Trophoblast cell (in vitro differentiated cells and primary cell): ENCODE data around the gene LIPF. TPM values are rescaled to one million over a fixed set of nuclear protein-coding genes. Genes with fewer than 3 reads are reported as not detected.

Source experiments
- DNase-seq, 2 donors: peaks; one replicate each; pipeline ENCODE4 v3.0.0-alpha.2; 2016
- H2AFZ ChIP-seq: 2 replicates; pipeline ENCODE4 v1.6.1; 2013; ENCODE audit warnings: low read length, moderate library complexity, mild to moderate bottlenecking; ENCODE audit not compliant: insufficient read depth, poor library complexity
- H2AK5ac ChIP-seq: 2 replicates; pipeline ENCODE4 v1.6.1; 2013; ENCODE audit warnings: mild to moderate bottlenecking, low read length
- H2BK120ac ChIP-seq: 2 replicates; pipeline ENCODE4 v1.6.1; 2013; ENCODE audit warnings: low read length, mild to moderate bottlenecking, moderate library complexity; ENCODE audit not compliant: insufficient read depth, poor library complexity
- H2BK12ac ChIP-seq: 2 replicates; pipeline ENCODE4 v1.6.1; 2013; ENCODE audit warnings: mild to moderate bottlenecking, low read length, moderate library complexity
- H2BK5ac ChIP-seq: 2 replicates; pipeline ENCODE4 v1.6.1; 2013; ENCODE audit warnings: low read length, low read depth, moderate library complexity, mild to moderate bottlenecking; ENCODE audit not compliant: poor library complexity
- H3K14ac ChIP-seq: 2 replicates; pipeline ENCODE4 v1.6.1; 2013; ENCODE audit warnings: mild to moderate bottlenecking, low read length
- H3K18ac ChIP-seq: 2 replicates; pipeline ENCODE4 v1.6.1; 2013; ENCODE audit warnings: mild to moderate bottlenecking, low read length
- H3K23ac ChIP-seq: 2 replicates; pipeline ENCODE4 v1.6.1; 2013; ENCODE audit warnings: low read length
- H3K27ac ChIP-seq: 2 replicates; pipeline ENCODE4 v1.5.1; 2013; ENCODE audit warnings: low read depth, mild to moderate bottlenecking, inconsistent platforms, low read length, moderate library complexity
- H3K27me3 ChIP-seq: 2 replicates; pipeline ENCODE4 v1.6.1; 2013; ENCODE audit warnings: inconsistent platforms, mild to moderate bottlenecking, low read length, moderate library complexity; ENCODE audit not compliant: insufficient read depth
- H3K36me3 ChIP-seq, 2 experiments: 1 replicate in 1 of 2; 2 replicates in 1 of 2; pipeline ENCODE4 v1.6.1; 2013; ENCODE audit warnings: low read length in 2 of 2, mild to moderate bottlenecking in 2 of 2, moderate library complexity in 1 of 2; ENCODE audit not compliant: insufficient read depth in 2 of 2, control insufficient read depth in 1 of 2
- H3K4ac ChIP-seq: 2 replicates; pipeline ENCODE4 v1.6.1; 2013; ENCODE audit warnings: low read depth, mild to moderate bottlenecking, low read length, moderate library complexity
- H3K4me1 ChIP-seq, 2 experiments: 1 replicate in 1 of 2; 2 replicates in 1 of 2; pipeline ENCODE4 v1.6.1; 2013; ENCODE audit warnings: low read length in 2 of 2, mild to moderate bottlenecking in 2 of 2, moderate library complexity in 1 of 2; ENCODE audit not compliant: insufficient read depth in 2 of 2, control insufficient read depth in 1 of 2
- H3K4me2 ChIP-seq: 2 replicates; pipeline ENCODE4 v1.6.1; 2013; ENCODE audit warnings: inconsistent platforms, mild to moderate bottlenecking, low read length, moderate library complexity
- H3K4me3 ChIP-seq: 2 replicates; pipeline ENCODE4 v1.5.1; 2013; ENCODE audit warnings: mild to moderate bottlenecking, low read depth, low read length, inconsistent platforms
- H3K79me1 ChIP-seq: one replicate; pipeline ENCODE4 v1.6.1; 2013; ENCODE audit warnings: low read length
- H3K79me2 ChIP-seq: 2 replicates; pipeline ENCODE4 v1.6.1; 2013; ENCODE audit warnings: low read length, mild to moderate bottlenecking; ENCODE audit not compliant: control insufficient read depth, insufficient read depth, poor library complexity
- H3K9ac ChIP-seq: 2 replicates; pipeline ENCODE4 v1.6.1; 2013; ENCODE audit warnings: mild to moderate bottlenecking, low read length
- H3K9me3 ChIP-seq: 2 replicates; pipeline ENCODE4 v1.6.1; 2013; ENCODE audit warnings: low read depth, mild to moderate bottlenecking, control low read depth, inconsistent platforms, low read length; ENCODE audit not compliant: insufficient read depth
- H4K12ac ChIP-seq: 2 replicates; pipeline ENCODE4 v1.6.1; 2013; ENCODE audit warnings: low read depth, mild to moderate bottlenecking, low read length, moderate library complexity
- H4K8ac ChIP-seq: 2 replicates; pipeline ENCODE4 v1.6.1; 2013; ENCODE audit warnings: low read depth, mild to moderate bottlenecking, low read length, moderate library complexity
- H4K91ac ChIP-seq: one replicate; pipeline ENCODE4 v1.6.1; 2013; ENCODE audit warnings: low read depth, mild to moderate bottlenecking, low read length, moderate library complexity
- WGBS: extraction: QIAGEN DNeasy Blood & Tissue Kit; methylation state at CpG from one replicate; pipeline ENCODE4 v1.1.7; 2013; ENCODE audit warnings: missing lambda C conversion rate; ENCODE audit not compliant: insufficient read length, insufficient coverage; ENCODE audit errors: extremely low coverage; 5-methylcytosine and 5-hydroxymethylcytosine counted together
- polyA plus RNA-seq: library from polyadenylated mRNA; stranded (reverse); fragments of 200-250 nt; gene quantifications from 2 replicates; pipeline ENCODE4 v1.2.3, GENCODE V29; 2013

Gene LIPF, protein sequence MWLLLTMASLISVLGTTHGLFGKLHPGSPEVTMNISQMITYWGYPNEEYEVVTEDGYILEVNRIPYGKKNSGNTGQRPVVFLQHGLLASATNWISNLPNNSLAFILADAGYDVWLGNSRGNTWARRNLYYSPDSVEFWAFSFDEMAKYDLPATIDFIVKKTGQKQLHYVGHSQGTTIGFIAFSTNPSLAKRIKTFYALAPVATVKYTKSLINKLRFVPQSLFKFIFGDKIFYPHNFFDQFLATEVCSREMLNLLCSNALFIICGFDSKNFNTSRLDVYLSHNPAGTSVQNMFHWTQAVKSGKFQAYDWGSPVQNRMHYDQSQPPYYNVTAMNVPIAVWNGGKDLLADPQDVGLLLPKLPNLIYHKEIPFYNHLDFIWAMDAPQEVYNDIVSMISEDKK
- not detected in 2 replicates for polyA plus RNA-seq

DNA sequence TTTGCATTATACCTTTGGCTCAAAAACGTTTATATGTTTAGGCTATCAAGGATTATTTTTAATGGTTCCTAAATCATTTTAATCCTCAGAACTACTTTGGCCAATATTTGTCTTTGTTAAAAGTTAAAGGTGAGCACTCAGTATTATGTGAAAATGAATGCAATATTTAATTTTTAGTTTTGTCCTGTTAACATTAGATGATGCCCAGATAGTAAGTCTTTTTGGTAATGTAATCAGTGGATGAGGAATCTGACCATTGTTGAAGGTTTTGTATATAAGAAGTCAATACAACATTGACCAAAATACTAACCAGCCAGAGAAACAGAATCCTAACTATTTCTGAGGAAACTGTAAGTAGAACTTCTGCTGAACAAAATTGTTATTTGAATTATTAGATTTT is at the start of gene LIPF:
Gene LIPF, plus strand, starts transcription at position 301 of the 400 bp plus-strand sequence. CDS start 2,856 bp downstream, outside the sequence.
- no peak within 1 kb of the TSS for H3K4me2 ChIP-seq
- DNase-seq, result no peak
- H4K8ac ChIP-seq, result no peak within 1 kb of the TSS
- no peak within 1 kb of the TSS for H2BK5ac ChIP-seq
- no peak within 1 kb of the TSS for H3K9ac ChIP-seq
- no peak within 1 kb of the TSS for H3K18ac ChIP-seq
- no peak within 1 kb of the TSS for H3K27ac ChIP-seq
- H3K9me3 ChIP-seq, result no peaks in the 10 kb centered on the region
- no peak within 1 kb of the TSS for H2BK120ac ChIP-seq
- H4K12ac ChIP-seq, result no peak within 1 kb of the TSS
- no peak within 1 kb of the TSS for H3K4me3 ChIP-seq
- no CpG with 5 or more reads among the region's 1 CpG for WGBS
- no peak within 1 kb of the TSS for H3K23ac ChIP-seq
- no peaks in the 10 kb centered on the region for H3K27me3 ChIP-seq
- H3K36me3 ChIP-seq, result no peaks in the 10 kb centered on the region
- no peak within 1 kb of the TSS for H2AFZ ChIP-seq
- no peak within 1 kb of the TSS for H4K91ac ChIP-seq
- no peak within 1 kb of the TSS for H3K14ac ChIP-seq
- H3K79me1 ChIP-seq, result no peaks in the 10 kb centered on the region
- no peaks in the 10 kb centered on the region for H3K79me2 ChIP-seq
- no peak within 1 kb of the TSS for H3K4ac ChIP-seq
- H2AK5ac ChIP-seq, result no peak within 1 kb of the TSS
- H3K4me1 ChIP-seq, result no peaks in the 10 kb centered on the region
- H2BK12ac ChIP-seq, result no peak within 1 kb of the TSS

DNA sequence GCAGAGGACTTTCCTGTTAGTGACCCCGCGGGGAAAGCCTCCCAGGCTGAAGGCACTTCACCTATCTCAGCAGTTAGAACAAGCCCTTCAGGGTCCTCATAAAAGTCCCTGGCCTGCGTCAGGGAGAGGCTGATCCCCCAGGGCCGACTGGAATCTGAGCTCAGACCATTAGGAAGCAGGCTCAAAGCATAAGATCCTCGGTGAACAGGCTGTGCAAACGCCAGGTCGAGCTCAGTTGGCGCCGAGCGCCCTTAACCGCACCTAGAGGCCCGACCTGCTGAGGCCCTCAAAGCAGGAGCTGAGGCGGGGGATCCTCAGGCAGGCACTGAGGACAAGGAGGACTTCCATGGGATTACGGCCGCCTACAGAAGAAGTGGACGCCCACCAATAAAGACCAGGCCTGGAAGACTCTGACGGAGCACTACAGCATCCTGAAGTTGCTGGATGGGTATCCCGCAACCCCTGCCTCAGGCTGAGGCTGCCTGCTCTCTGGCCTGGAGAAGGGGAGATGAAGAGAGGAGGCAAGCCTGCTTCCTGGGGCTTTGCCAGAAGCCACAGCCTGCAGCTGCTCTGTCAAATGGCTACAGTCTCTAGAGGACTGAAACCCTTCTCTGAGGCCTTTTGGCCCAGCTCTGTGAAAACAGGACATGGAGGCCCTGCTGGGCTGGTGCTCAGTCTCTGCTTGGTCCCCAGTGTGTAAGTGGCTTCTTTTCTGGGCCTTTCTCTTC is 47.8 kb upstream of the LIPF start:
- DNase-seq, result no peak
- Histone ChIP-seq H4K8ac (no peak overlapping the region), H3K9me3 (no peaks in the 10 kb centered on the region), H4K12ac (no peak overlapping the region), H3K9ac (no peak overlapping the region), H3K23ac (no peak overlapping the region), H3K36me3 (no peaks in the 10 kb centered on the region), H3K4ac (no peak overlapping the region), H2AK5ac (no peak overlapping the region), H2BK12ac (no peak overlapping the region), H2BK5ac (no peak overlapping the region), H3K27me3 (no peaks in the 10 kb centered on the region), H4K91ac (no peak overlapping the region), H3K4me2 (no peak overlapping the region), H2AFZ (no peak overlapping the region), H3K79me2 (no peaks in the 10 kb centered on the region), H2BK120ac (no peak overlapping the region), H3K18ac (no peak overlapping the region), H3K79me1 (no peaks in the 10 kb centered on the region), H3K27ac (no peak overlapping the region), H3K4me1 (no peaks in the 10 kb centered on the region), H3K14ac (no peak overlapping the region), H3K4me3 (no peak overlapping the region)
- no CpG with 5 or more reads among the region's 18 CpGs for WGBS

DNA sequence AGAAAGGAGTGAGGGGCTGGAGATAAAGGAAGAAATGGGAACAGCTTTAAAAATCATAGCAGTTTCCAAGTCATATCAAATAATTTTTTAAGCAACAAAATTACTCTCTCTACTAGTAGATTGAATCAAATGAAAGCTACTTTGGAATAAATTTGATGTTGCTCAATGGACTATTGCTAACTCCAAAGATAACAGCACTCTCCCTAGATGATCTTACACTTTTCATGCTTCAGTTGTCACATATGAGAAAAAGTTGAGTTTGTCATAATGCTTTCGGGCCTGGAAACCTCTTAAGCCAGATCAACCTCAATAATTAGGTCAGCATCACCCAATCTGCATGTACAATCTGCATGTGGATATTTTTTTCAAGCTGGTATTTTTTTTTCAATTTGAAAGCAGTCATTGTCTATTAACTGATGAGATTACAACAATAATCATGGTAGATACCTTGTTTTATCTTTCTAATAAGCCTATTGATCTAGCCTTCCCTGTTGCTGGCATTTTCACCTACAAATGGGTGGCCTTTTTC is 46.4 kb upstream of the LIPF start:
- H4K91ac ChIP-seq, result no peak overlapping the region
- no peaks in the 10 kb centered on the region for H3K79me2 ChIP-seq
- H2AFZ ChIP-seq, result no peak overlapping the region
- H3K18ac ChIP-seq, result no peak overlapping the region
- H2BK120ac ChIP-seq, result no peak overlapping the region
- no peak overlapping the region for H2AK5ac ChIP-seq
- no peak overlapping the region for H3K23ac ChIP-seq
- H4K8ac ChIP-seq, result no peak overlapping the region
- H3K27ac ChIP-seq, result no peak overlapping the region
- H3K4ac ChIP-seq, result no peak overlapping the region
- H3K14ac ChIP-seq, result no peak overlapping the region
- H3K4me1 ChIP-seq, result no peaks in the 10 kb centered on the region
- H3K4me3 ChIP-seq, result no peak overlapping the region
- H2BK12ac ChIP-seq, result no peak overlapping the region
- H2BK5ac ChIP-seq, result no peak overlapping the region
- H3K27me3 ChIP-seq, result no peaks in the 10 kb centered on the region
- H3K9ac ChIP-seq, result no peak overlapping the region
- WGBS, result no CpG with 5 or more reads among the region's 1 CpG
- no peak overlapping the region for H3K4me2 ChIP-seq
- no peaks in the 10 kb centered on the region for H3K79me1 ChIP-seq
- no peak overlapping the region for H4K12ac ChIP-seq
- no peaks in the 10 kb centered on the region for H3K36me3 ChIP-seq
- H3K9me3 ChIP-seq, result no peaks in the 10 kb centered on the region
- DNase-seq, result no peak

DNA sequence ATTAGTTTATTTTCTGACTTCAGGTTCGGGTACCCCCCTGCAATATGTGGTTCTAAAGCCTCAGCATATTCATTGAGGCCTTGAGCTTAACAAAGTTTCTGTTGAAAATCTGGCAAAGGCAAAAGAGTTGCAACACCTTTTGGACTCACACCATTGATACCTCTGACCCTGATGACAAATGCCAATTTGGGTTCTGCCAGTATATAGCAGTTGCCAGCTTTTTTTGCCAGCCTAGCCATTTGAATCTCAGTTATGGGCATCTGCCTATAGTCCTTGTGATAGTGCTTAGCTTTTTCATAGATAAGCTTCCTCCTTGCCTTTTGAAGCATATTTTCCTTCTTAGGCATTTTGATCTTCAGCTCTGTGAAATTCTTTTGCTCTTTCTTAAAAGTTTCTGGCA is 45.7 kb upstream of the LIPF start:
- Histone ChIP-seq H3K14ac (no peak overlapping the region), H2BK5ac (no peak overlapping the region), H4K12ac (no peak overlapping the region), H4K91ac (no peak overlapping the region), H3K4me1 (no peaks in the 10 kb centered on the region), H3K36me3 (no peaks in the 10 kb centered on the region), H3K9ac (no peak overlapping the region), H3K27ac (no peak overlapping the region), H3K9me3 (no peaks in the 10 kb centered on the region), H2AFZ (no peak overlapping the region), H3K79me2 (no peaks in the 10 kb centered on the region), H3K27me3 (no peaks in the 10 kb centered on the region), H2BK12ac (no peak overlapping the region), H3K79me1 (no peaks in the 10 kb centered on the region), H3K4ac (no peak overlapping the region), H3K18ac (no peak overlapping the region), H3K4me2 (no peak overlapping the region), H3K23ac (no peak overlapping the region), H2BK120ac (no peak overlapping the region), H3K4me3 (no peak overlapping the region), H2AK5ac (no peak overlapping the region), H4K8ac (no peak overlapping the region)
- DNase-seq, result no peak
- no CpG with 5 or more reads among the region's 1 CpG for WGBS
